B cell (primary cell): Measurements from ENCODE around the gene P4HA1. TPM values are rescaled to one million over a fixed set of nuclear protein-coding genes. Genes with fewer than 3 reads are reported as not detected.
"Not testable (repeated sequence)": the region's sequence is repeated elsewhere in the genome, so short reads cannot be mapped to it uniquely, and the experiment has no call there.

Source experiments
- ATAC-seq: fragments of 200-7000 bp; cut with Tn5 transposase; one replicate; pipeline ENCODE4 v1.10.0; 2021; ENCODE audit warnings: low read depth, mild to moderate bottlenecking, moderate number of reproducible peaks, moderate library complexity
- CTCF ChIA-PET: fragments of 350-600 bp; sonication (Branson Sonifier 250); formaldehyde crosslinking; loops from one replicate; lab custom pipeline; 2021; ENCODE audit warnings: antibody characterized with exemption, inconsistent platforms; lab: Charles Lee
- POLR2A ChIA-PET: fragments of 350-600 bp; sonication (Branson Sonifier 250); formaldehyde crosslinking; loops from one replicate; lab custom pipeline; 2021; ENCODE audit warnings: antibody characterized with exemption; lab: Charles Lee
- DNase-seq: peaks from one replicate; pipeline ENCODE4 v3.0.0; 2013
- H2AFZ ChIP-seq: 2 replicates; pipeline ENCODE4 v1.6.1; 2012; ENCODE audit warnings: mild to moderate bottlenecking, low read depth, low read length; ENCODE audit not compliant: insufficient read depth, poor library complexity, severe bottlenecking
- H3K27ac ChIP-seq, 2 donors: 1 replicate in 1 of 2; 2 replicates in 1 of 2; pipeline ENCODE4 v1.5.1; 2012 to 2013; ENCODE audit warnings: low read length in 2 of 2, mild to moderate bottlenecking in 2 of 2, moderate library complexity in 1 of 2
- H3K27me3 ChIP-seq, 4 experiments: fragments of 200-600 bp in 1 of 4; sonication (generic) in 1 of 4; replicated peaks in 1 of 4; 1 replicate in 2 of 4; 2 replicates in 2 of 4; pipeline versions ENCODE4 v1.6.1 to v1.7.0; 2013 to 2016; ENCODE audit warnings: low read length in 3 of 4, mild to moderate bottlenecking in 2 of 4, mixed read lengths in 1 of 4, moderate library complexity in 1 of 4; ENCODE audit not compliant: insufficient read depth in 4 of 4, control insufficient read depth in 3 of 4; ENCODE audit errors: control extremely low read depth in 1 of 4
- H3K36me3 ChIP-seq, 2 experiments: replicated peaks in 1 of 2; 1 replicate in 1 of 2; 2 replicates in 1 of 2; pipeline versions ENCODE4 v1.6.1 to v1.7.1; 2013; ENCODE audit warnings: low read length in 1 of 2; ENCODE audit not compliant: insufficient read depth in 2 of 2, control insufficient read depth in 1 of 2; ENCODE audit errors: control extremely low read depth in 1 of 2, extremely low read depth in 1 of 2
- H3K4me1 ChIP-seq, 2 donors: fragments of 200-600 bp in 1 of 2; sonication (generic) in 1 of 2; 1 replicate in 1 of 2; 2 replicates in 1 of 2; pipeline versions ENCODE4 v1.5.1 to v1.6.1; 2013 to 2017; ENCODE audit warnings: low read length in 2 of 2; ENCODE audit not compliant: control insufficient read depth in 2 of 2, insufficient read depth in 2 of 2
- H3K4me2 ChIP-seq: replicated peaks from 2 replicates; pipeline ENCODE3; 2012; ENCODE audit warnings: mild to moderate bottlenecking, low read depth, low read length; ENCODE audit not compliant: poor library complexity, severe bottlenecking
- H3K4me3 ChIP-seq, 5 experiments: fragments of 200-600 bp in 1 of 5; sonication (generic) in 1 of 5; 1 replicate in 3 of 5; 2 replicates in 2 of 5; pipeline versions ENCODE4 v1.5.1 to v1.7.0; 2011 to 2016; ENCODE audit warnings: low read length in 4 of 5, mild to moderate bottlenecking in 4 of 5, low read depth in 2 of 5, control low read depth in 1 of 5, moderate library complexity in 1 of 5; ENCODE audit not compliant: insufficient read depth in 1 of 5; ENCODE audit errors: control extremely low read depth in 1 of 5, extremely low read depth in 1 of 5
- H3K79me2 ChIP-seq: fragments of 200-600 bp; sonication (generic); one replicate; pipeline ENCODE4 v1.6.0; 2016; ENCODE audit warnings: low read length; ENCODE audit not compliant: control insufficient read depth, insufficient read depth
- H3K9ac ChIP-seq: fragments of 200-600 bp; sonication (generic); 2 replicates; pipeline ENCODE4 v1.6.1; 2017; ENCODE audit warnings: mild to moderate bottlenecking, low read length, moderate library complexity
- H3K9me3 ChIP-seq, 3 donors: one replicate each; pipeline versions ENCODE4 v1.6.1 to v1.7.1; 2013; ENCODE audit warnings: low read length in 2 of 3; ENCODE audit not compliant: control insufficient read depth in 2 of 3, insufficient read depth in 1 of 3; ENCODE audit errors: control extremely low read depth in 1 of 3
- H4K20me1 ChIP-seq: 2 replicates; pipeline ENCODE4 v1.6.0; 2012; ENCODE audit warnings: mild to moderate bottlenecking, low read length; ENCODE audit not compliant: insufficient read depth, control insufficient read depth, poor library complexity, severe bottlenecking
- H3K27ac Mint-ChIP-seq: one replicate; pipeline ENCODE4 v1.8.0; 2021; ENCODE audit warnings: mixed read lengths
- H3K27me3 Mint-ChIP-seq: one replicate; pipeline ENCODE4 v1.8.0; 2021; ENCODE audit warnings: mixed read lengths
- H3K4me1 Mint-ChIP-seq: one replicate; pipeline ENCODE4 v1.8.0; 2021; ENCODE audit warnings: mixed read lengths
- H3K4me3 Mint-ChIP-seq: one replicate; pipeline ENCODE4 v1.8.0; 2021; ENCODE audit warnings: mixed read lengths
- H3K9me3 Mint-ChIP-seq: one replicate; pipeline ENCODE4 v1.8.0; 2022; ENCODE audit warnings: mixed read lengths; ENCODE audit not compliant: insufficient read depth
- CTCF ChIP-seq: fragments of 200-600 bp; IDR thresholded peaks from one replicate; pipeline ENCODE4 v1.8.0; 2022; ENCODE audit warnings: antibody characterized with exemption, mild to moderate bottlenecking
- EZH2 ChIP-seq: IDR thresholded peaks from 2 replicates; pipeline ENCODE4 v1.6.1; 2012; ENCODE audit warnings: borderline replicate concordance, low read depth, mild to moderate bottlenecking, moderate library complexity, low read length; ENCODE audit not compliant: insufficient read depth, poor library complexity, severe bottlenecking
- WGBS: methylation state at CpG from one replicate; pipeline ENCODE4 v1.1.5; 2013; ENCODE audit warnings: missing lambda C conversion rate; ENCODE audit not compliant: insufficient coverage; 5-methylcytosine and 5-hydroxymethylcytosine counted together
- intact Hi-C: fragments of 100-400 bp; cut with micrococcal nuclease; formaldehyde crosslinking; loops from one replicate; pipeline ENCODE4 v1.10.0; 2022
- polyA plus RNA-seq: library from polyadenylated mRNA; depleted of rRNA; stranded (reverse); fragments of >200 nt; gene quantifications from 2 replicates; pipeline ENCODE4 v1.2.3, GENCODE V29; 2012
- total RNA-seq, 2 donors: library from RNA; stranded (reverse); fragments of 120-200 nt in 1 of 2; gene quantifications; 1 replicate in 1 of 2; 2 replicates in 1 of 2; pipeline versions ENCODE4 v1.2.3 to v1.2.4, GENCODE V29; 2013 to 2022

P4HA1 gene
- total and polyA plus RNA-seq, 2 donors (not counting 1 experiment from before 2014, with no cell fraction given), result 12.8 to 19.0 TPM

DNA sequence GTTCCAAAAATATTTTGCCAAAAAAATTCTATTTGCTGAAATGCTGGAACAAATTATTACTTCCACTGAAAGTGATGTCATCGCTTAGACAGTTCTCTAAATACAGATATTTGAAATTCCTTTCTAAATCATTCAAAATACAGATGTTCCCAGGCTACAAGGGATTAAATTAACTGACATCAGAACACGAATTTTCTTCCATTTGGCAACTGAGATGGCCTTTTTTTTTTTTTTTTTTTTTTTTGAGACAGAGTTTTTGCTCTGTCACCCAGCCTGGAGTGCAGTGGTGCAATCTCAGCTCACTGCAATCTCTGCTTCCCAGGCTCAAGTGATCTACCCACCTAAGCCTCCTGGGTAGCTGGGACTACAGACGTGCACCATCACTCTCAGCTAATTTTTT, 57.0 kb downstream of the P4HA1 start:
- 92% methylated on average over 2 of the region's 3 CpGs for WGBS
- Mint-ChIP-seq H3K9me3 (no peaks in the 10 kb centered on the region), H3K4me3 (no peak overlapping the region), H3K27me3 (no peaks in the 10 kb centered on the region), H3K27ac (no peak overlapping the region), H3K4me1 (no peaks in the 10 kb centered on the region)
- Histone ChIP-seq H2AFZ (no peak overlapping the region), H4K20me1 (no peaks in the 10 kb centered on the region), H3K9me3 (no peaks in the 10 kb centered on the region), H3K9ac (no peak overlapping the region), H3K27ac (no peak overlapping the region), H3K4me2 (no peak overlapping the region), H3K36me3 (peaks cover 3 to 8% of the 10 kb centered on the region in 2 experiments), H3K4me1 (no peaks in the 10 kb centered on the region), H3K79me2 (no peaks in the 10 kb centered on the region), H3K27me3 (no peaks in the 10 kb centered on the region), H3K4me3 (no peak overlapping the region)
- no peak for TF ChIP-seq CTCF
- TF ChIP-seq EZH2, result no peak
- no peak for DNase-seq
- intact Hi-C loops, result no loop called here
- no peak for ATAC-seq
- ChIA-PET POLR2A (interaction anchor here (0.7 kb wide), 1 partner anchor 38 kb away, joined by 8 read pairs; no protein-coding TSS in a partner anchor), CTCF (interaction anchor here (0.7 kb wide), 1 partner anchor 135 kb away, joined by 4 read pairs; no protein-coding TSS in a partner anchor)

- H3K9ac ChIP-seq, H3K27me3 Mint-ChIP-seq, H3K4me3 Mint-ChIP-seq, H3K4me1 Mint-ChIP-seq, H3K27ac Mint-ChIP-seq, H3K27me3 ChIP-seq, ATAC-seq, POLR2A ChIA-PET, H4K20me1 ChIP-seq, H3K4me3 ChIP-seq, H3K79me2 ChIP-seq, H3K9me3 ChIP-seq, DNase-seq, intact Hi-C loops, H2AFZ ChIP-seq, H3K27ac ChIP-seq, H3K4me1 ChIP-seq, H3K9me3 Mint-ChIP-seq, H3K4me2 ChIP-seq: not testable (repeated sequence)
- CTCF ChIA-PET, result interaction anchor here (0.7 kb wide), 1 partner anchor 139 kb away, joined by 4 read pairs; no protein-coding TSS in a partner anchor
- no CpG with 5 or more reads among the region's 6 CpGs for WGBS
- peaks cover 7 to 17% of the 10 kb centered on the region in 2 experiments for H3K36me3 ChIP-seq
Observed at GRCh38 chr10:73036285-73036684, 60.4 kb downstream of the P4HA1 start.
